ENCODE measurements around the gene THEM4.

GRCh38 chr1:151868486-151868885 is 40.8 kb downstream of the THEM4 start:
- TF ChIP-seq GATA3 (IDR thresholded peaks at IDR 0.05; ENCODE audit: low read depth, low read length): no peak
- no peak for TF ChIP-seq GATA2 (IDR thresholded peaks at IDR 0.05; ENCODE audit: low read depth, low read length)
